GM19455 (cell line): ENCODE results near the gene ADIRF.
"Not testable (repeated sequence)": the region's sequence is repeated elsewhere in the genome, so short reads cannot be mapped to it uniquely, and the experiment has no call there.

Source experiments
- ATAC-seq: cut with Tn5 transposase; IDR thresholded peaks from one replicate; pipeline ENCODE4 v1.9.1; 2021; ENCODE audit not compliant: unreplicated experiment

ADIRF gene

GRCh38 chr10:86968271-86968993 is at the start of gene ADIRF:
Gene ADIRF (plus strand): TSS chr10:86968482. CDS start chr10:86968545, 63 bp downstream.
- ATAC-seq: no peak

GRCh38 chr10:86922553-86922961 is 45.7 kb upstream of the ADIRF start:
- ATAC-seq: no peak

GRCh38 chr10:86929468-86930380 is 38.6 kb upstream of the ADIRF start:
- no peak for ATAC-seq

GRCh38 chr10:86931872-86932271 is 36.4 kb upstream of the ADIRF start:
- ATAC-seq: no peak

GRCh38 chr10:86932674-86933073 is 35.6 kb upstream of the ADIRF start:
- no peak for ATAC-seq

GRCh38 chr10:86934162-86934711 is 34.0 kb upstream of the ADIRF start:
- ATAC-seq: not testable (repeated sequence)

GRCh38 chr10:86936661-86937501 is 31.4 kb upstream of the ADIRF start:
- no peak for ATAC-seq

GRCh38 chr10:86937502-86938154 is 30.7 kb upstream of the ADIRF start:
- no peak for ATAC-seq

- ATAC-seq: no peak
These were observed 30.0 kb upstream of the ADIRF start for GRCh38 chr10:86938260-86938659.

GRCh38 chr10:86940076-86940475 is 28.2 kb upstream of the ADIRF start:
- not testable (repeated sequence) for ATAC-seq

GRCh38 chr10:86940677-86941076 is 27.6 kb upstream of the ADIRF start:
- ATAC-seq: no peak

GRCh38 chr10:86941426-86941825 is 26.9 kb upstream of the ADIRF start:
- no peak for ATAC-seq

GRCh38 chr10:86941991-86942421 is 26.3 kb upstream of the ADIRF start:
- no peak for ATAC-seq

- ATAC-seq: no peak
These were observed 25.6 kb upstream of the ADIRF start for GRCh38 chr10:86942441-86943315.

- no peak for ATAC-seq
These were observed 24.8 kb upstream of the ADIRF start for GRCh38 chr10:86943316-86944030.

- no peak for ATAC-seq
These were observed 24.3 kb upstream of the ADIRF start for GRCh38 chr10:86944031-86944419.

- no peak for ATAC-seq
These were observed 23.8 kb upstream of the ADIRF start for GRCh38 chr10:86944471-86944870.

- no peak for ATAC-seq
These were observed 23.4 kb upstream of the ADIRF start for GRCh38 chr10:86944907-86945306.
